GM21825 (cell line): ENCODE measurements around the gene MIR17HG.
"Not testable (repeated sequence)": the region's sequence is repeated elsewhere in the genome, so short reads cannot be mapped to it uniquely, and the experiment has no call there.

Experiments used
- ATAC-seq: cut with Tn5 transposase; IDR thresholded peaks from one replicate; pipeline ENCODE4 v1.9.1; 2021; ENCODE audit warnings: mild to moderate bottlenecking, moderate library complexity; ENCODE audit not compliant: unreplicated experiment

MIR17HG gene

GRCh38 chr13:91346850-91347201, 661 bp upstream of the MIR17HG start:
- ATAC-seq = peak; percentile 24

GRCh38 chr13:91347996-91348905, 764 bp downstream of the MIR17HG start:
- ATAC-seq = peak; percentile 29

DNA sequence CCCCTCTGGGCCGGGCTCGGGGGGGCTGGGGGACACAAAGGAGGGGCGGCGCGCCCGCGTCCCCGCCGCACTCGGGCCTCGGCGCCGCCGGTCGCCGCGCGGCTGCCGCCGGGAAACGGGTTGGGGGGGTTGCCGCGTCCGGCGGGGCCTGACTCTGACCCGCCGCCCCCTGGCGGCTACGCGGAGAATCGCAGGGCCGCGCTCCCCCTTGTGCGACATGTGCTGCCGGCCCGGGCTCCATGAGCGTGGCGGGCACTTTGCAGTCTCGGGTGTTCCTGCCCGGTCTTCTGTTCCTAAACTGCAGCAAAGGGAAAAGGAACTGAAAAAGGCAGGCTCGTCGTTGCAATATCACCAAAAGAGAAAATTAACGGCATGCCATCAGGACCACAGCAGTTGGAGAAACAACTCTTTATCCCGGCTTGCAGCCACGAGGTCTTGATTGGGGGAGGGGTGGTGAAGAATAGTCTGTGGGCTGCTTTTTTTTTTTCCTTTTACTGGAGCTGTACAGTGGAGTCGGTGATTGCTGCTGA, 1.5 kb downstream of the MIR17HG start:
- ATAC-seq = peak; percentile 49

DNA sequence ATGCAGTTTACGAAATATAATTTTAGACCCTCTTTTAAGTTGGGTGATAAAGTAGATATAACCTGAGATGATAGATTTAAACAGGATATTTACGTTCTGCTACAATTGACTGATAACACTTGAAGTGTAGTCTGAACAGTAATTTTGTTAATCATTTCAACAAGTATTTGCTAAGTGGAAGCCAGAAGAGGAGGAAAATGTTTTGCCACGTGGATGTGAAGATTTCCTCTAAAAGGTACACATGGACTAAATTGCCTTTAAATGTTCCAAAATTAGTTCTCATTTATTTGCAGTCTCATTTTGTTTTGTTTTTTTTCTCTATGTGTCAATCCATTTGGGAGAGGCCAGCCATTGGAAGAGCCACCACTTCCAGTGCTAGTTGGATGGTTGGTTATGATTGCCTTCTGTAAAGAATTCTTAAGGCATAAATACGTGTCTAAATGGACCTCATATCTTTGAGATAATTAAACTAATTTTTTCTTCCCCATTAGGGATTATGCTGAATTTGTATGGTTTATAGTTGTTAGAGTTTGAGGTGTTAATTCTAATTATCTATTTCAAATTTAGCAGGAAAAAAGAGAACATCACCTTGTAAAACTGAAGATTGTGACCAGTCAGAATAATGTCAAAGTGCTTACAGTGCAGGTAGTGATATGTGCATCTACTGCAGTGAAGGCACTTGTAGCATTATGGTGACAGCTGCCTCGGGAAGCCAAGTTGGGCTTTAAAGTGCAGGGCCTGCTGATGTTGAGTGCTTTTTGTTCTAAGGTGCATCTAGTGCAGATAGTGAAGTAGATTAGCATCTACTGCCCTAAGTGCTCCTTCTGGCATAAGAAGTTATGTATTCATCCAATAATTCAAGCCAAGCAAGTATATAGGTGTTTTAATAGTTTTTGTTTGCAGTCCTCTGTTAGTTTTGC, 2.8 kb downstream of the MIR17HG start:
- ATAC-seq = no peak

DNA sequence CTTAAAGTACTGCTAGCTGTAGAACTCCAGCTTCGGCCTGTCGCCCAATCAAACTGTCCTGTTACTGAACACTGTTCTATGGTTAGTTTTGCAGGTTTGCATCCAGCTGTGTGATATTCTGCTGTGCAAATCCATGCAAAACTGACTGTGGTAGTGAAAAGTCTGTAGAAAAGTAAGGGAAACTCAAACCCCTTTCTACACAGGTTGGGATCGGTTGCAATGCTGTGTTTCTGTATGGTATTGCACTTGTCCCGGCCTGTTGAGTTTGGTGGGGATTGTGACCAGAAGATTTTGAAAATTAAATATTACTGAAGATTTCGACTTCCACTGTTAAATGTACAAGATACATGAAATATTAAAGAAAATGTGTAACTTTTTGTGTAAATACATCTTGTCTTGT, 3.6 kb downstream of the MIR17HG start:
- ATAC-seq = no peak

DNA sequence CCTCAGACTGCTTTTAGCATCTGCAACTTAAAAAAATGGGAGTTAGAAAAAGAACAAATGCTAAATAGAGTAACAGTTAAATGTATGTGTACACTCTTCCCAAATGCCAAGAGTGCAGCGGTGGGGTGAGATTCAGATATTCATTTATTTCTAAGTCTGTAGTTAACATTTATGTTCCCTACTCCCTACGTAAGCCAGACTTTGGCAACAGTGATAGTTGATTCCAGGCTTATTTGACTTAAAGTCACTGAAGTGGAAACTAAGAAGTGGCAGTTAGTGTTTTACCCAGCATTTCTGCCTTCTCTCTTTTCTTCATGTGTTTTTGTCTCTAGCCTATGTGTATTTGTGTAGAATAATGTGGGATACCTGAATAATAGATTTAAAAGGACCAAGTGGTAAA, 4.5 kb downstream of the MIR17HG start:
- ATAC-seq = no peak

DNA sequence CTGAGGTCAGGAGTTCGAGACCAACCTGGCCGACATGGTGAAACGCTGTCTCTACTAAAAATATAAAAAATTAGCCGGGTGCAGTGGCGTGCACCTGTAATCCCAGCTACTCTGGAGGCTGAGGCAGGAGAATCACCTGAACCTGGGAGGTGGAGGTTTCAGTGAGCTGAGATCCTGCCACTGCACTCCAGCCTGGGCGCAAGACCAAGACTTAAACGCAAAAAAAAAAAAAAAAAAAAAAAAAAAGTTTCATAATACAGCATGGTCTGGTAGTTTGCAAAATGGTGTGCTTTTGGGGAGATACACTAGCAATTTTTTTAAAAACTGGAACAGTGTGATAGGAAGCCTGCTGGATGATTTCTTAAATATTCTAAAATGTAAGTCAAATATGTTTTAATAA, 5.4 kb downstream of the MIR17HG start:
- ATAC-seq = not testable (repeated sequence)

DNA sequence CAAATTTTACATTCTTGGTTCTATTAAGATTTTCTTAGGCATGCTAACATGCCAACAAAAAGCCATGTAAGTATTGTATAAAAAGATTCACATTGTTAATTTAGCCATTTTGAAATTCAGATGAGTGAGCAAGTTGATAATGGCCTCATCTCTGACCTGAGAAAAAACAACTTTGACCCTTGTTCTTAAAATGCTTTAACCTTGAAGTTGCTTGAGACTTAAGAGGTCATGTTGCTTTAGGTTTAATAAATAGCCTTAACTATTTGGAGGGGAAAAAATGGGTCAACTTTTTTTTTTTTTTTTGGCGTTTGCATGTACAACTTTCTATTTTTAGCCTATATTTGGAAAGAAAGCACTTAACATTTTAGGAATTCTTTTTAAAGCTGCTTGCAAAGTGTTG, 6.0 kb downstream of the MIR17HG start:
- no peak for ATAC-seq

DNA sequence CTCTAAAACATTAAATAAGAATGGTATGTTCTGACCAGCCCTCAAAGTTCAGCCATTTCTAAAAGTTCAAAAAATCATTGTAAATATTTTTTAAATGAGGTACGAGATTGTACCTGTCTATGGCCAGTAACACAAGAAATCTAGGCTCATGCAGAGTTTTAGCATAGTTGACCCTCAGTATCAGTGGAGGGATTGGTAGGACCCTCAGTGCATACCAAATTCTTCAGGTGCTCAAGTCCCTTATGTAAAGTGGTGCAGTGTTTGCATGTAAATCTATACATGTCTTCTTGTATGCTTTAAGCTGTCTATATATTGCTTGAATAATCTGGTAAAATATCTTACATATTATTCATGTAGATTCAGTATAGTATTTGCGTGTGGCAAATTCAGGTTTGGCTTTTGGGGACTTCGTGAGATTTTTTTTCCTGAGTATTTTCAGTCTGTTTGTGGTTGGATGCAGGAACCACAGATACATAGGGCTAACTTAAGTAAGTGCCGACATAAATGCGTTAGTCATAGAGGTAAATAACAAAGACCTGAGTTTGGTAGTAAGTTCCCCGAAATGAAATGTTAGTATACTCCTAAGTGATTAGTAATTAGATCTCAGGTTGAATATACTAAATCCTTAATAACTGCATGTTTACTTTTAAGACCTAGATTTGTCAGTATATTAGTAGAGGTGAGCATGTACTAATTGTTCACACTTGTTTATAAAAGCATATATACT, 7.8 kb downstream of the MIR17HG start:
- ATAC-seq = no peak

GRCh38 chr13:91355826-91356710, 8.6 kb downstream of the MIR17HG start:
- ATAC-seq = no peak

- no peak for ATAC-seq
These were observed 9.6 kb downstream of the MIR17HG start for GRCh38 chr13:91356919-91357612.

GRCh38 chr13:91357613-91358386, 10.3 kb downstream of the MIR17HG start:
- no peak for ATAC-seq

- ATAC-seq = no peak
These were observed 10.9 kb downstream of the MIR17HG start for GRCh38 chr13:91358387-91358782.

GRCh38 chr13:91359111-91359510, 11.6 kb downstream of the MIR17HG start:
- ATAC-seq = no peak

- ATAC-seq = no peak
These were observed 12.1 kb downstream of the MIR17HG start for GRCh38 chr13:91359631-91360030.

- no peak for ATAC-seq
These were observed 12.8 kb downstream of the MIR17HG start for GRCh38 chr13:91360246-91360751.

GRCh38 chr13:91361755-91362271, 14.3 kb downstream of the MIR17HG start:
- no peak for ATAC-seq

- ATAC-seq = no peak
These were observed 15.4 kb downstream of the MIR17HG start for GRCh38 chr13:91362908-91363307.
